Measurements from ENCODE around the gene BMPER.
A peak's percentile ranks its signal among the peaks of the same experiment; 100 is the strongest.

The BMPER gene

GRCh38 chr7:33892945-33893344, 12.4 kb upstream of the BMPER start:
- DNase-seq: no peak

- DNase-seq: no peak
Measured at GRCh38 chr7:33893377-33893776, 12.0 kb upstream of the BMPER start.

- peak; percentile 69 for DNase-seq
Measured at GRCh38 chr7:33895025-33895804, 10.1 kb upstream of the BMPER start.

- DNase-seq: no peak
Measured at GRCh38 chr7:33900501-33900900, 4.8 kb upstream of the BMPER start.

- no peak for DNase-seq
Measured at GRCh38 chr7:33901199-33901598, 4.1 kb upstream of the BMPER start.

GRCh38 chr7:33901847-33902246, 3.5 kb upstream of the BMPER start:
- no peak for DNase-seq

GRCh38 chr7:33902746-33903145, 2.6 kb upstream of the BMPER start:
- DNase-seq: no peak

- no peak for DNase-seq
Measured at GRCh38 chr7:33903791-33904680, 1.3 kb upstream of the BMPER start.

- no peak for DNase-seq
Measured at GRCh38 chr7:33904681-33905388, 504 bp upstream of the BMPER start.

GRCh38 chr7:33906697-33907096, 1.4 kb downstream of the BMPER start:
- no peak for DNase-seq

GRCh38 chr7:33907625-33908024, 2.3 kb downstream of the BMPER start:
- no peak for DNase-seq

- DNase-seq: no peak
Measured at GRCh38 chr7:33909318-33909717, 4.0 kb downstream of the BMPER start.

GRCh38 chr7:33909755-33910154, 4.4 kb downstream of the BMPER start:
- no peak for DNase-seq

GRCh38 chr7:33910756-33911155, 5.4 kb downstream of the BMPER start:
- DNase-seq: no peak

GRCh38 chr7:33916357-33917081, 11.2 kb downstream of the BMPER start:
- no peak for DNase-seq

- DNase-seq: no peak
Measured at GRCh38 chr7:33917661-33918060, 12.3 kb downstream of the BMPER start.

GRCh38 chr7:33918438-33919143, 13.3 kb downstream of the BMPER start:
- DNase-seq: no peak

GRCh38 chr7:33919449-33919848, 14.1 kb downstream of the BMPER start:
- no peak for DNase-seq

- DNase-seq: no peak
Measured at GRCh38 chr7:33921216-33921938, 16.0 kb downstream of the BMPER start.

GRCh38 chr7:33922820-33923219, 17.5 kb downstream of the BMPER start:
- DNase-seq: no peak

All from activated naive CD4-positive, alpha-beta T cell treated with Interleukin-2 at 50 U/mL for 16 hours (primary cell).